Gastrocnemius medialis (tissue), 4 donors: ENCODE results near the gene IL16. TPM values are rescaled to one million over a fixed set of nuclear protein-coding genes. Genes with fewer than 3 reads are reported as not detected.

Source experiments
- ATAC-seq, 2 donors: fragments of 150-250 bp; one replicate each; pipeline ENCODE4 v1.9.1; 2016
- DNase-seq, 2 donors: peaks; one replicate each; pipeline ENCODE4 v3.0.0-alpha.2; 2019
- H3K27ac ChIP-seq, 4 donors: fragments of 200-600 bp; sonication (generic); 1 replicate in 1 of 4; 2 replicates in 3 of 4; pipeline ENCODE4 v1.5.1; 2016 to 2018; ENCODE audit warnings: mild to moderate bottlenecking in 2 of 4, moderate library complexity in 1 of 4
- H3K27me3 ChIP-seq, 3 donors: fragments of 200-600 bp; sonication (generic) in 2 of 3; 1 replicate in 1 of 3; 2 replicates in 2 of 3; pipeline versions ENCODE4 v1.5.1 to v1.6.0; 2016 to 2019; ENCODE audit warnings: mild to moderate bottlenecking in 1 of 3, moderate library complexity in 1 of 3
- H3K36me3 ChIP-seq, 2 donors: fragments of 200-600 bp; sonication (generic) in 1 of 2; one replicate each; pipeline ENCODE4 v1.5.1; 2017 to 2018
- H3K4me1 ChIP-seq, 2 donors: fragments of 200-600 bp; sonication (generic) in 1 of 2; one replicate each; pipeline ENCODE4 v1.5.1; 2016 to 2017; ENCODE audit warnings: mild to moderate bottlenecking in 2 of 2
- H3K4me3 ChIP-seq, 4 donors: fragments of 200-600 bp; sonication (generic) in 3 of 4; 1 replicate in 1 of 4; 2 replicates in 3 of 4; pipeline ENCODE4 v1.5.1; 2016 to 2019; ENCODE audit warnings: mild to moderate bottlenecking in 2 of 4
- H3K9me3 ChIP-seq, 3 donors: fragments of 200-600 bp; sonication (generic) in 2 of 3; 1 replicate in 1 of 3; 2 replicates in 2 of 3; pipeline ENCODE4 v1.5.1; 2016 to 2019
- CTCF ChIP-seq, 5 experiments: fragments of 450-650 bp in 3 of 5; fragments of 200-600 bp in 2 of 5; sonication (generic) in 2 of 5; IDR thresholded peaks in 4 of 5; conservative IDR thresholded peaks in 1 of 5; 1 replicate in 4 of 5; 2 replicates in 1 of 5; pipeline ENCODE4 v1.5.1; 2016 to 2019; ENCODE audit warnings: antibody characterized with exemption in 5 of 5, mild to moderate bottlenecking in 3 of 5, moderate library complexity in 3 of 5
- POLR2A ChIP-seq, 2 donors: fragments of 450-650 bp; IDR thresholded peaks; one replicate each; pipeline ENCODE4 v1.6.1; 2017; ENCODE audit warnings: antibody characterized with exemption in 2 of 2, mild to moderate bottlenecking in 2 of 2, moderate library complexity in 2 of 2
- in situ Hi-C, 4 donors: fragments of 200-750 bp; cut with MboI; loops; one replicate each; pipeline versions ENCODE4 v1.15.0 to v1.8.0; 2017; ENCODE audit warnings: low sequenced_read_pairs in 4 of 4
- intact Hi-C: fragments of 100-400 bp; cut with DNase I; formaldehyde crosslinking; loops from one replicate; pipeline ENCODE4 v1.15.1; 2023; ENCODE audit warnings: low total_unique reads
- total RNA-seq, 4 donors: library from RNA; depleted of rRNA; stranded (reverse); fragments of >200 nt; gene quantifications; one replicate each; pipeline versions ENCODE4 v1.1.0 to v1.2.3, GENCODE V29; 2016

Gene IL16
- total RNA-seq, 4 donors from 2014 or later, result 3.3 to 4.5 (median 4.3) TPM

- Histone ChIP-seq H3K27ac (no peak overlapping the region), H3K27me3 (no peaks in the 10 kb centered on the region), H3K4me1 (peaks cover 0 to 7% of the 10 kb centered on the region in 2 donors), H3K9me3 (no peaks in the 10 kb centered on the region), H3K4me3 (no peak overlapping the region), H3K36me3 (no peaks in the 10 kb centered on the region)
- in situ Hi-C loops (no loop called here), intact Hi-C loops (no loop called here)
- no peak for ATAC-seq
- TF ChIP-seq CTCF (IDR thresholded peaks at IDR 0.05 in 4 of 5, conservative IDR thresholded peaks at IDR 0.05 in 1 of 5), result no peak
- no peak for TF ChIP-seq POLR2A (IDR thresholded peaks at IDR 0.05)
- no peak for DNase-seq
These were observed 2.0 kb upstream of the IL16 start for GRCh38 chr15:81194723-81195122.

DNA sequence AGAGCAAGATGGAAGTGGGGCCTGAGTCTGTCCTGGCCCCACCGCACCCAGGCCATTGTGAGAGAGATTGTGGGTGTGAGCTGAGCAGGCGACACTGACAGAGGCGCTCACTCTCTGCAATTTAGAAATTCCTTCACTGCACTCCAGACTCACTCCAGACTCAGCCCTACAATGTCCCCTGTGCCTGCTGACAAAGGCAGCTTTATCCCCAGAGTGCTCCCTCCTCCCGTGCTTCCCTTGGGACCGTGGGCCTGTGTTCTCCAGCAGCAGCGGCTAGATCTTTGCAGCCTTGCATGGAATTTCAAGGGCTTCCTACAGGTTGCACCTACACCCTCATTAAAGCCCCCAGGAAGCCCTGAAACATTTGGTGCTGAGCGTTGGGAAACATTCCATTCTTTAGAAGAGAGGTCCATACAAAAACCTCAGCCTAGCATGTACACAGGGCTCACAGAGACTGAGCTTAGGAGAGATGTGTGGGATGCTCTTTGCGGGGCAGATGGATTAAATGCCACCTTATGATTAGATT, 1.3 kb upstream of the IL16 start:
- ATAC-seq (no peak), DNase-seq (no peak)
- in situ Hi-C loops, result no loop called here
- intact Hi-C loops, result no loop called here
- no peak overlapping the region for H3K27ac ChIP-seq
- no peaks in the 10 kb centered on the region for H3K27me3 ChIP-seq
- H3K9me3 ChIP-seq, result no peaks in the 10 kb centered on the region
- TF ChIP-seq CTCF (IDR thresholded peaks at IDR 0.05 in 4 of 5, conservative IDR thresholded peaks at IDR 0.05 in 1 of 5) (no peak), POLR2A (IDR thresholded peaks at IDR 0.05) (no peak)
- H3K4me3 ChIP-seq, result no peak overlapping the region
- H3K4me1 ChIP-seq, result peaks cover 0 to 2% of the 10 kb centered on the region in 2 donors
- H3K36me3 ChIP-seq, result no peaks in the 10 kb centered on the region

- no peaks in the 10 kb centered on the region for H3K4me1 ChIP-seq
- no peaks in the 10 kb centered on the region for H3K27me3 ChIP-seq
- ATAC-seq, result no peak
- in situ Hi-C loops, result no loop called here
- intact Hi-C loops, result no loop called here
- no peak for TF ChIP-seq CTCF (IDR thresholded peaks at IDR 0.05 in 4 of 5, conservative IDR thresholded peaks at IDR 0.05 in 1 of 5)
- TF ChIP-seq POLR2A (IDR thresholded peaks at IDR 0.05), result no peak
- no peak overlapping the region for H3K27ac ChIP-seq
- no peaks in the 10 kb centered on the region for H3K9me3 ChIP-seq
- no peak for DNase-seq
- H3K36me3 ChIP-seq, result no peaks in the 10 kb centered on the region
- H3K4me3 ChIP-seq, result no peak overlapping the region
These were observed 564 bp downstream of the IL16 start for GRCh38 chr15:81197255-81197630.

DNA sequence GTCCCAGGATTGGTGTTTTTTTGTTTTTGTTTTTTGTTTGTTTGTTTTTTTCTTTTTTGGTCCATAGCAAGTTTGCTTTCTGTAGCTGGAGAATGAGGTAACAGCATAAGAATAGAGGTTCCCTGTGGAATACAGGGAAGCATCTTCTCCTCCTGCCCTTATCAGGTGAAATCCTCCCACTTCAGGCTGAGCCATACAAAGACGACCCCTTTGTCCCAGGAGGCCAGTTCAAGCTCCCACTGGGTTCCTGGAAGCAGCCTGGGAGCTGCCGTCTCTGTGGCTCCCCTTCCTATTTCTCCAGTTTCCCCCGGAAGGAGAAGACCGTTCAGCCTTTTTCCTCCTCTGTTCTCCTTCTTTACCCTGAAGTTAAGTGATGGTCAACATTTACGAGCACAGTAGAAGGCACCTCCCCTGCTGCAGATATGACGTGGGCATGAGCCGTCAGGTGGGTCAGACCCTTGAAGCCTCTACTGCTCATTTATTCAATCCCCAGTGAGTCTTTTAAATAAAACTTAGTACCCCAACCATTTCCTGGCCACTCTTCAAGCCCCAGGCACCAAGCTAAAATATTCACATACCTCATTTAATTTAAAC, 1.1 kb downstream of the IL16 start:
- no peak for TF ChIP-seq POLR2A (IDR thresholded peaks at IDR 0.05)
- TF ChIP-seq CTCF (IDR thresholded peaks at IDR 0.05 in 4 of 5, conservative IDR thresholded peaks at IDR 0.05 in 1 of 5), result no peak
- Histone ChIP-seq H3K4me1 (no peaks in the 10 kb centered on the region), H3K27ac (no peak overlapping the region), H3K4me3 (no peak overlapping the region), H3K27me3 (no peaks in the 10 kb centered on the region), H3K9me3 (no peaks in the 10 kb centered on the region), H3K36me3 (no peaks in the 10 kb centered on the region)
- no peak for DNase-seq
- no peak for ATAC-seq
- intact Hi-C loops (no loop called here), in situ Hi-C loops (no loop called here)
